RCC 7860 (cell line): Measurements from ENCODE around the gene VPS72.
A peak's percentile ranks its signal among the peaks of the same experiment; 100 is the strongest.
"Not testable (repeated sequence)": the region's sequence is repeated elsewhere in the genome, so short reads cannot be mapped to it uniquely, and the experiment has no call there.

ENCODE experiments used
- DNase-seq: peaks from one replicate; pipeline ENCODE4 v3.0.0-alpha.2; 2015; ENCODE audit warnings: low spot score
- FAIRE-seq: peaks from 2 replicates; lab custom pipeline; 2012; peaks lifted over from hg19 to GRCh38; lab: Jason Lieb, UNC

The VPS72 gene

GRCh38 chr1:151188667-151189066 lies 1.3 kb downstream of the VPS72 start:
- FAIRE-seq, DNase-seq: not testable (repeated sequence)

DNA sequence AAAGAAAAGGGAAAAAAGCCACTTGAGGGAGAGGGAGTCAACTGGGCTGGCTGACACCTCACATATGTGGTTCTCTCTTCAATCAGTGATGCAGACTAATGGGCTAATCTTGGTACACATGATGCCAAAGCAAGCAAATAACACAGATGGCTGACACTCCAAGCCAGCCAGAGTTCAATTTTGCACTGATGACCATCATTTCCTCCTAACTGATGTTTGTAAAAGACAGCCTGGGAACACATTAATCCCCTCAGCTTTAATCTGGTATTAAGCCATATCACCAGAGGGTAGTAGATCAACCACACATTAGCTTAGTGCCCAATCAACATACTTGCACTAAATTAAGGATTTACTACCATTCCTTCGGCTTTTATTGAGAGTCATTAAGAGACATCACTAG lies 2.8 kb downstream of the VPS72 start:
- no peak for FAIRE-seq
- DNase-seq = no peak

DNA sequence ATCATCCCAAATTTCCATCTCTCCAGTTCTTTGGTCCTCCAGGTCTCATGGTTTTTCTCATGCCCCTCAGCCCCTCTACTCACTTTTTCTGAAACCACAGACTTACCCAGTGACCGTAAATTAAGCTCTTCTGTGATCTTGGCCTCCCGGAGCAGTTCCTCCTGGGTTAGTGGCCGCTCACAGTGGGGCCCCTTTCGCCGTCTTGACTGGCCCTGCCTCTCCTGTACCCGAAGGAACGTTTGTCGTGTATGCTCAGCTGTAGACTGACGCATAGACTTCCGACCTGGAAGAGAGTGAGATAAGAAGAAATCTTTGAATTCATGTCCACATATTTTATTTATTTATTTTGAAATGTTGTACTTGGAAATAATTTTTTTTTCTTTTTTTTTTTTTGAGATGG lies 5.8 kb downstream of the VPS72 start:
- FAIRE-seq (no peak), DNase-seq (no peak)

DNA sequence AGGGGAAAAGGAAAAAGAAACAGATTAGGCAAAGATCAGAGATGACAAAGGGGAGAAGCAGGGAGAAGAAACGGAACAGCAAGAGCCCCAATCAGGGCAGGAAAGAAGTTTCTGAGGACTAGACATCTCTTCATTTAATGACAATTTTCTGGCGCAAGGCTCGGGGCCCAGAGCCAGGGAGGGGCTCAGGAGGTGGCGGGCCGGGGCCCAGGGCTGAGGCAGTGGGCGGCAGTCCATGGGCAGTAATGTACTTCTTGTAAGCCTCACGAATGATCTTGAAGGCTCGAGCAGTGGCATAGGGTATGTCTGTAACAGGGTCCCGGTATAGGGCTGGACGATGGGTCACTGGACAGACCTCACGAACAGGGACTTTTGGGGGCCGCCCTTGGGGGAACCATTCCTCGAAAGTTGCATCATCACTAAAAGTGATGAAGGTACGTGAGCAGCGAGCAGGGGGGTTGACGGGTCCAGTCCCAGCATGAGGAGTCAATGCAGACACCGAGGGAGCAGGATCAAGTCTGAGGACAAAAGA lies 13.4 kb downstream of the VPS72 start:
- FAIRE-seq = no peak
- DNase-seq = no peak

DNA sequence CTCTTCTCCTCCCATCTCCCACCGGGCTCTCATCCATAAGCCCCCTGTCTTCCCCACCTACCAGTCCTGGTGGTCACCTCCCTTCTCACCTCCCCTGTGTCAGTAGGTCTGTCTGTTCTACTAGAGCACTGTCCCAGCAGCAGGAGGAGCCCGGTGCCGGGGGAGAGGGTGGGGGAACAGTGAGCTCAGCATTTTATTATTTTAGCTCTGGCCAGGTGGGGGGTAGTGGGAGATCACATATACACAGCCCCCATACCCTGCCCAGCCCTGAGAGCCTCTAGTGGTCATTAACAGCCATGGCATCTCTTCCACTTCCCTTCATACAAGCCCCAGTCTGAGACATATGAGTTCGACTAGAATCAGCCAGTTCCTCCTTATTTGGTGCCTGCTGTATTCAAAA lies 14.1 kb downstream of the VPS72 start, which contains the start of gene TMOD4:
Gene TMOD4, minus strand, starts transcription at position 119 of the 400 bp plus-strand sequence. CDS start 1,106 bp downstream, outside the sequence.
- FAIRE-seq (no peak), DNase-seq (no peak)

GRCh38 chr1:151175041-151175741 lies 14.8 kb downstream of the VPS72 start:
- DNase-seq = no peak
- FAIRE-seq = no peak

DNA sequence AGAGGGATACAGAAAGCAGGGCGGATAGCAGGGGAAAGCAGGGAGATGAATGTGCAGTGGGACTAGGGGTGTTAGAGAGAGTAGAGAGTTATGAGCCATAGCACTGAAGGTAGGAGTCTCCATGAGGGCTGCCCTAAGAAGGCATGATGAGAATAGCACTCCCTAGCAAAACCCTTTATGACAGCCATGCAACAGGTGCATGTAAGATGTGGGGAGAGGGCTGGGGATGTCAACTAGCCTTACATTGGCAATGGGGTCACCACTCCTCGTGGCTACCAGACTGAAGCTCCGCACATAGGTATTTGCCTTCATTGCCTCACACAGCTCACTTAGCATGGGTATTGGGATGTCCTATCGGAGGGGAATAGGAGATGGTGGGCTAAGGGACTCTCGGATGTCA lies 18.8 kb downstream of the VPS72 start:
- no peak for FAIRE-seq

DNA sequence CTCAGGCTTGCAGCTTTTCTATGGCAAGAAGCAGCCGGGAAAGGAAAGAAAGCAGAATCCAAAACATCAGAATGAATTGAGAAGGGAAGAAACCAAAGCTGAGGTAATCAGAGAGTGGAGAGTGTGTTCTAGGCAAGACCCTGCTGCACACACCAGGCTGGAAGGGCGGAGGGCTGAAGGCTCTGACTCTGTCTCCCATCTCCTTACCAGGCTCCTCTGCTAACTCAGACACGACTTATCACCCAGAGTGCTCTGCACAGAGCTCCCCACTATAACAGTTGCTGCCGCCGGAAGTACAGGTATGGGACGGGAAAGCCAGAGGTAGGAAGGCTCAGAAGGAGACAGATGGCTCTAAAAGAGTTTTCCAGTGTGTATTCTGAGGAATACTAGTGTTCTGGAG lies 22.9 kb downstream of the VPS72 start:
- FAIRE-seq (no peak), DNase-seq (no peak)

More for the DNA sequence above, 18.8 kb downstream of the VPS72 start:
- no peak for DNase-seq

GRCh38 chr1:151166505-151166956 lies 23.5 kb downstream of the VPS72 start:
- DNase-seq (peak; percentile 55), FAIRE-seq (no peak)

GRCh38 chr1:151165738-151166504 lies 24.1 kb downstream of the VPS72 start, which contains the start of the genes LYSMD1 and SCNM1:
LYSMD1 (minus strand) TSS chr1:151165902; CDS start chr1:151165258, 644 bp downstream.
SCNM1 (plus strand) TSS chr1:151166144; CDS start chr1:151166153, 9 bp downstream.
- DNase-seq (peak; percentile 98), FAIRE-seq (peak; percentile 92)

DNA sequence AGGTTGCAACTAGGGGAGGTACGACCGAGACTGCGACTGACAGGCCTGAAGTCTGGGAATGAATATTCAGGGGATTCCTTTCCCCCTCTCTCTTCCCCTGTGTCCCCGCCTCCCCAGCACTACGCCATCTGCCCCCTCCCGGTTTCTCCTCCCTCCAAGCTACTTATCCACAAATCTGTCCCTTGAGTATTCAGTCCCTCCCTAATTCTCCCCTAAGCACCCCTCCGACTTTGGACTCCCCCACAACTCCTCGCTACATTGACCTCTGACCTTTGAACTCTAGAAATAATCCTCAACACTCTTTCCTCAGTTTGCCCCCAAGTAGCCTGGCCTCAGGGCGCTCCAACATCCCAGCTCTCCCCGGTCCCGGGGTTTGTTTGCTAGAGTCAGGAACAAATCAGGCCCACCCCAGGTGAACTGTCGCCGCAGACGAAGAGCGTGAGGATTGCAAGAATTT lies 24.7 kb downstream of the VPS72 start:
- DNase-seq (no peak), FAIRE-seq (no peak)

- no peak for FAIRE-seq
Measured at GRCh38 chr1:151164732-151165280, 25.2 kb downstream of the VPS72 start.

DNA sequence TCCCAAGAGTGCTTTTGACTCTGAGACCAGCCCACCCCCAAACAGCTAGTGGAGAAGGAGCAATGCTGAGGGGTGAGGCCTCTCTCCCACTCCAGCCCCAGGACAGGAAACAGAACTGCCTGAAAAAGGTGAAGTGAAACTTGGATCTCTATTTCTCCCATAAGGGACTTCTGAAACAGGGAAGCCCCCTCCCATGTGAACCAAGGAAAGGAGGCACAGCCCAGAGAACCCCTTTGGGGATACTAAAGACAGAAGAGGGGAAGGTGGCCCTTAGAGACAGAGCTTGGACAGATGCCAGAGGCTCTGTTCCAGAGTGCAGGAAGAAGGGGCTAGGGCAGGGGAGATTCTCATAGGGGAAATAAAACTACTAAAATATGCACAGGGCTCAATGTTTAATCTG lies 30.6 kb downstream of the VPS72 start:
- no peak for FAIRE-seq

More at GRCh38 chr1:151164732-151165280, 25.2 kb downstream of the VPS72 start:
- no peak for DNase-seq

GRCh38 chr1:151158751-151159251 lies 31.2 kb downstream of the VPS72 start:
- no peak for FAIRE-seq

More for the DNA sequence above, 30.6 kb downstream of the VPS72 start:
- no peak for DNase-seq

GRCh38 chr1:151158326-151158725 lies 31.7 kb downstream of the VPS72 start:
- no peak for DNase-seq

More at GRCh38 chr1:151158751-151159251, 31.2 kb downstream of the VPS72 start:
- no peak for DNase-seq

GRCh38 chr1:151157067-151157531 lies 32.9 kb downstream of the VPS72 start:
- no peak for FAIRE-seq
- no peak for DNase-seq

More at GRCh38 chr1:151158326-151158725, 31.7 kb downstream of the VPS72 start:
- FAIRE-seq = no peak

GRCh38 chr1:151156515-151156819 lies 33.5 kb downstream of the VPS72 start, which contains the start of gene TNFAIP8L2:
TNFAIP8L2 (plus strand) TSS chr1:151156649; CDS start chr1:151158698, 2,049 bp downstream.
- DNase-seq (no peak), FAIRE-seq (no peak)

DNA sequence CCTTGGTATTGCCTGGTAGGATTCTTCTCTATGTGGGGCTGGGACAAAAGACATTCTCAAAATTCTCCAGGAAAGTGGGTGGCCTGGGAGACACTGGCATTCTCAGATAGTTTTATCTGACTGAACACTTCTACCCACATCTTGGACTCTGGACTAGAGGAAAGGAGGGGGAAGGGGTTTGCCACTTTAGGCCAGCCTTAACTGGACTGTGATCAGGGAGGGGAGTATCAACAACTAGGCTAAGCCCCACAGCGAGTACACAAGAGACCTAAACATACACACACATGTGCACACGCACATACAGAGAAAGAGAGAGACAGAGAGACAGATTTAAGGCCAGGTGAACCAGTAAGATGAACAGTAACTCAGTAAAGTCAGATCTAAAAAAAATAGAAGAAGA lies 42.3 kb downstream of the VPS72 start:
- FAIRE-seq (no peak), DNase-seq (no peak)

DNA sequence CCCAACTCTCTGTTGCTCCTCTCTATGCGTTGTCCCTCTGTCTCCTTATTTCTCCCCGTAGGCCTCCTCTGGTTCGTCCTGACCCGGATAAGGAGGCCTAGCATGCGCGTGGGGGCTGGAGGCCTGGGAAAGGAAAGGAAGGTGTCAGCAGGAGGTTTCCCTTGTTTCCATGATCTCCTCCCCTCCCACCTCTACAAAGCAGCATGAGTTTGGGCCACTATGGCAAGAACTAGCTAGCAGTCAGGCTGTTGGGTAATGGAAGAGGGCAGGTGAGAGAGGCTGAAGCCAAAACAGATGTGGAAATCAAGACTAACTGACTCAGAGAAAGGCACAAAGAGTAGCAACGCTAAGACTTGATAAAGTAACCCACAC lies 42.9 kb downstream of the VPS72 start:
- no peak for DNase-seq
- no peak for FAIRE-seq

GRCh38 chr1:151146412-151147131 lies 43.4 kb downstream of the VPS72 start, which contains the start of gene SEMA6C:
SEMA6C (minus strand) TSS chr1:151146631; CDS start chr1:151142621, 4,010 bp downstream.
- DNase-seq (peak; percentile 77), FAIRE-seq (peak; percentile 14)
